ENCODE data around the gene LYL1.

Gene LYL1

DNA sequence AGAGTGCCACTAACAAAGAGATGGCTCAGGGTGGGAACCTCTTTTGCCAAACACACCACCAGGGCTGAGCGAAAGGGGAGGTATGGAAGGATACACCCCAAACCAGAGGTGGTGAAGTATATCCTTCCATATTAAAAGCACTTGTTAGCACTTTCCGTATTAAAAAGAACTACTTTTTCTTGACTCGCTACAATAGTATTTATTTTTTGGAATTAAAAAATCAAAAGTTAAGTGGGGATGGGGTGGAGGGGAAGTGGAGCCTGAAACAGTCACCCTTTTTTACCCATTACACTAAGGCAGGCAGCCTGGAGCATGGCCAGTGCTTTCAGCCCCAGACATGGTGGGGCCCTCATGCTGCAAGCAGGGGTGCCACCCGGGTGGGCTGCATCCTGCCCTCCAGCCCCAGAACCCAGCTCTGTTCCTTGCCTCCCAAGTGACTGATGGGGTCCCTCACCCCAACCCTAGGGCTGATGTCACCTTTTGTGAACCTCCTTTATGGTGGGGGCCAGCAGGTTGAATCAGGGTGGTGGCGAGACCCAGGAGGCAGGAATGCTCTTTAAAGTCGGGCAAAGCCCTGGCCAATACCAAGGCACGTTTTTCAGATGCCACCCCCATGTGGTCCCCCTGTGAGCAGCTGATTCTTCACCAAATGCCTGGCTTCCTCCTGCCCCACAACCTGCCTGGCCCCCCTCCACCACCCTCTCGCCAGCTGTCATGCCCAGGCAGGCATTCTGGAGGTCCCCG lies 31.0 kb downstream of the LYL1 start:
- peaks cover 6% of the 10 kb centered on the region for H3K36me3 ChIP-seq (replicated peaks)
- H3K4me3 ChIP-seq (ENCODE audit: low read depth, low read length), result no peak overlapping the region
- in situ Hi-C loops (cut with HindIII; ENCODE audit: low pct_ligation_motif_present, low sequenced_read_pairs), result no loop called here
- no peaks in the 10 kb centered on the region for H3K27me3 ChIP-seq (replicated peaks)
- H3K27ac ChIP-seq, result no peak overlapping the region
- TF ChIP-seq, protein P1, sequence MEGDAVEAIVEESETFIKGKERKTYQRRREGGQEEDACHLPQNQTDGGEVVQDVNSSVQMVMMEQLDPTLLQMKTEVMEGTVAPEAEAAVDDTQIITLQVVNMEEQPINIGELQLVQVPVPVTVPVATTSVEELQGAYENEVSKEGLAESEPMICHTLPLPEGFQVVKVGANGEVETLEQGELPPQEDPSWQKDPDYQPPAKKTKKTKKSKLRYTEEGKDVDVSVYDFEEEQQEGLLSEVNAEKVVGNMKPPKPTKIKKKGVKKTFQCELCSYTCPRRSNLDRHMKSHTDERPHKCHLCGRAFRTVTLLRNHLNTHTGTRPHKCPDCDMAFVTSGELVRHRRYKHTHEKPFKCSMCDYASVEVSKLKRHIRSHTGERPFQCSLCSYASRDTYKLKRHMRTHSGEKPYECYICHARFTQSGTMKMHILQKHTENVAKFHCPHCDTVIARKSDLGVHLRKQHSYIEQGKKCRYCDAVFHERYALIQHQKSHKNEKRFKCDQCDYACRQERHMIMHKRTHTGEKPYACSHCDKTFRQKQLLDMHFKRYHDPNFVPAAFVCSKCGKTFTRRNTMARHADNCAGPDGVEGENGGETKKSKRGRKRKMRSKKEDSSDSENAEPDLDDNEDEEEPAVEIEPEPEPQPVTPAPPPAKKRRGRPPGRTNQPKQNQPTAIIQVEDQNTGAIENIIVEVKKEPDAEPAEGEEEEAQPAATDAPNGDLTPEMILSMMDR (IDR thresholded peaks at IDR 0.05; ENCODE audit: low read depth, low read length, missing control alignments), result no peak
- DNase-seq, result no peak

DNA sequence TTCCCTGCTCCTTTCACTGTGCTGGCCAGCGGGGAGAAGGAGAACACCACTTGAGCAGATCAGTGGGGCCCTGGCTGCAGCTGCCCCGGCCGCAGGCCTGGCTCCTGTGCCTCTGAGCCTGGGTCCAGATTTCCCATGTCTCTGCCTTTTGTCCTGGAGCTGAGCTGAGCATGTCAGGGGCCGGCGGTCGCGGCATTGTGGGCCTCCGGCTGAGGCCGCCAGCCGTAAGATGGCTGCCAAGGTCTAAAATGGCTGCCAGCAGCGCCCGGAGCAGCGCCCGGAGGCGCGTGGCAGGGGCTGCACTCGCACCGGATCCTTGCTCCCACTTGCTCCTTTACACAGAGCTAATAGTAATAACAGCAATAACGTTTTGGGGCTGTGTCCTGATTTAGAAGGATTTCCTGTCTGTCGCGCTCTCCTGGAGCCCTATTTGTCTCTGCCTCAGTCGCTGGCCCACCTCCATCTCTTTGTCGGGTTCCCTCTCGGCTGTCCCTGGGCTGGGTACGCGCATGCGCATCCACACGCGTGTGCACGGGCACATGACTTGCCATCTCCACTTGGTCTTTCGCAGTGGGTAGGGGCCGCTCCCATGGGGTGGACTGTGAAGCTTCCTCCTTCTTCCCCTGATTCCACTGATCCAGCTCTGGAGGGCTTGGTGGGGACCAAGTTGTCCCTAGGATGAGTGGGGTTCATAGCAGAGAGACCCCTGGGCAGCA lies 32.1 kb downstream of the LYL1 start:
- in situ Hi-C loops (cut with HindIII; ENCODE audit: low pct_ligation_motif_present, low sequenced_read_pairs), result no loop called here
- no peak for DNase-seq
- Histone ChIP-seq H3K36me3 (replicated peaks) (peaks cover 3% of the 10 kb centered on the region), H3K27ac (no peak overlapping the region), H3K4me3 (ENCODE audit: low read depth, low read length) (no peak overlapping the region), H3K27me3 (replicated peaks) (no peaks in the 10 kb centered on the region)
- TF ChIP-seq, protein P1 (IDR thresholded peaks at IDR 0.05; ENCODE audit: low read depth, low read length, missing control alignments), result no peak

DNA sequence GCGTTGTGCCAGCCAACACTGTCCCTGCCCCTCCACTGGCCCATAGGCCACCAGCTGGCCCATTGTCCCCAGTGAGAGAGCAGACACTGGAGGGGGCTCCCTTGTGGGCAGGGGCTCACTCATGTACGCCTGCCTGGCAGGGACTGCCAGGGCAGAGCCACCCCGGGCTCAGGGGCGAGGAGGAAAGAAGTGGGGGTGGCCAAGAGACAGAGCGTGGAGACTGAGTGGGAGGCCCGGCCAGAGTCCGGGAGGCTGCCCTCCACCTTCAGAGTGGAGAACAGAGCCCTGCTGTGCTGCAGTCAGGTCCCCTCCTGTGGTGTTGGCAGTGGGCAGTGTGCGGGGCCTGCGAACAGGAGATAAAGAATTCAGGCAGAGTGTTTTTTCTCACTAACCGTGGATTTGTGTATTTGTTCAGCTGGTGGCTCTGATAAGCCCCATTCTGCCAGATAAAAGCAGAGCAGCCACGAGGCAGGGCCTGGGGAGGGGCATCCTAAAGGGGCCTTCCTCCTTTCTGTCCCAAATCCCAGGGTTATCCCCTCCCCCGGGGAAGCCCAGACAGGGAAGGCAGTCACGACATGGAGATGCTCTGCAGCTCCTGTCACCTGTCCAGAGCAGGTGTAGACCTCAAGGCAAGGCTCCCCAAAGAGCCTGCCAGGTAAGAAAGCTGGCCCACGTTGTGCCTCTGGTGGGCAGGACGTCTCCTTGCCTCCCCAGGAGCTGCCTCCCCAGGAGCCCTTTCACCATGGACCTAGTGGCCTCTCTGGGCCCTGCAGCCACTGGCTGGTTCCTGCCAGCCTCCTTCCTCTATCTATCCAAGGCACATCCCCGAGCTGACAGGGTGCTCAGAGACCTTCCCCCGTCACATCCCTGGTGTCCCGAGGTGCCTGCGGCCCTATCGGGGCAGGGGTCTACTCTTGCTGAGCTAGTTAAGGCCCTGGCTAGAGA lies 33.0 kb downstream of the LYL1 start:
- TF ChIP-seq, protein P1 (IDR thresholded peaks at IDR 0.05; ENCODE audit: low read depth, low read length, missing control alignments), result peak; percentile 30
- Histone ChIP-seq H3K36me3 (replicated peaks) (peaks cover 3% of the 10 kb centered on the region), H3K4me3 (ENCODE audit: low read depth, low read length) (no peak overlapping the region), H3K27ac (no peak overlapping the region), H3K27me3 (replicated peaks) (no peaks in the 10 kb centered on the region)
- DNase-seq, result no peak
- in situ Hi-C loops (cut with HindIII; ENCODE audit: low pct_ligation_motif_present, low sequenced_read_pairs), result no loop called here

DNA sequence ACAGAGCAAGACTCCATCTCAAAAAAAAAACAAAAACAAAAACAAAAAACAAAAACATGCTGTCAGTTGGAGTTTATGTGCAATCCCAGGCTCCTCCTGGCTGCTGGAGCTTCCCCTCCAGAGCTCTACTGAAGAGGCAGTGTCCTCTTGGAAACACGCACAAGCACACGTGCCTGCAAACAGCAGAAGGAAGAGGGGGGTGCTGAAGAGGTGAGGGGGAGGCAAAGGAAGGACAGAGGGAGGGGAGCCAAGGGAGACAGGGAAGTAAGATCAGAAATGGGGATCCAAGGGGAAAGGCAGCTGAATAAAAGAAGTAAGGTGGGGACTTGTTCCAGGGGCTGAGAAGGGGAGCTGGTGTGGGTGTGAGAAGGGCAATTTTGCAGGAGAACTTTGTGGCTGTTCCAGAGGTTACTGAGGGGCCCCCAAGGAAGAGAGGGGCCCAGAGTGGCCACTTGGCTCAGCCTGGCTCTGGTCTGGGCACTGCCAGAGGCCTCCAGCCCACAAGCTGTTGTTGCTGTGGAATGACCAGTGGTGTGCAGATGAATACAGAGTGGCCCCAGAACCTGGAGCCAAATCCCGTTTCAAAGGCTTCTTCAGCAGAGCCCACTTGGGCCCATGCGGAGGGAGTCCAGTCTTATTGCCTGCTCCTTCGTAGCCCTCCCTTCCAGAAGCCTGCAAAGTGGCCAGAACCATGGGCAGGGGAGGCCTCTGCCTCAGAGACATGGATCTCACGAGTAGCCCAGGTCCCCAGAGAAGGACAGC lies 34.4 kb downstream of the LYL1 start:
- in situ Hi-C loops (cut with HindIII; ENCODE audit: low pct_ligation_motif_present, low sequenced_read_pairs), result no loop called here
- TF ChIP-seq, protein P1 (IDR thresholded peaks at IDR 0.05; ENCODE audit: low read depth, low read length, missing control alignments), result no peak
- Histone ChIP-seq H3K4me3 (ENCODE audit: low read depth, low read length) (no peak overlapping the region), H3K27me3 (replicated peaks) (no peaks in the 10 kb centered on the region), H3K27ac (no peak overlapping the region), H3K36me3 (replicated peaks) (no peaks in the 10 kb centered on the region)
- DNase-seq, result no peak
